ENCODE measurements around the gene PCDH9.

DNA sequence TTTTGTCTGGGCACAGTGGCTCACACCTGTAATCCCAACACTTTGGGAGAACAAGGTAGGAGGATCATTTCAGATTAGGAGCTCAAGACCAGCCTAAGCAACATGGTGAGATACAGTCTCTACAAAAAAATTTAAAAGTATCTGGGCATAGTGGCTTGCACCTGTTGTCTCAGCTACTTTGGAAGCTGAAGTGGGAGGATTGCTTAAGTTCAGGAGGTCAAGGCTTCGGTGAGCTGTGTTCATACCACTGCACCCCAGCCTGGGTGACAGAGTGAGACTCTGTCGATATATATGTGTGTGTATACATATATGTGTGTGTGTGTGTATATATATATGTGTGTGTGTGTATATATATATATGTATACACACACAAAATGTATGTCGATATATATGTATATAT lies 833.0 kb downstream of the PCDH9 start:
- TF ChIP-seq, protein P1, sequence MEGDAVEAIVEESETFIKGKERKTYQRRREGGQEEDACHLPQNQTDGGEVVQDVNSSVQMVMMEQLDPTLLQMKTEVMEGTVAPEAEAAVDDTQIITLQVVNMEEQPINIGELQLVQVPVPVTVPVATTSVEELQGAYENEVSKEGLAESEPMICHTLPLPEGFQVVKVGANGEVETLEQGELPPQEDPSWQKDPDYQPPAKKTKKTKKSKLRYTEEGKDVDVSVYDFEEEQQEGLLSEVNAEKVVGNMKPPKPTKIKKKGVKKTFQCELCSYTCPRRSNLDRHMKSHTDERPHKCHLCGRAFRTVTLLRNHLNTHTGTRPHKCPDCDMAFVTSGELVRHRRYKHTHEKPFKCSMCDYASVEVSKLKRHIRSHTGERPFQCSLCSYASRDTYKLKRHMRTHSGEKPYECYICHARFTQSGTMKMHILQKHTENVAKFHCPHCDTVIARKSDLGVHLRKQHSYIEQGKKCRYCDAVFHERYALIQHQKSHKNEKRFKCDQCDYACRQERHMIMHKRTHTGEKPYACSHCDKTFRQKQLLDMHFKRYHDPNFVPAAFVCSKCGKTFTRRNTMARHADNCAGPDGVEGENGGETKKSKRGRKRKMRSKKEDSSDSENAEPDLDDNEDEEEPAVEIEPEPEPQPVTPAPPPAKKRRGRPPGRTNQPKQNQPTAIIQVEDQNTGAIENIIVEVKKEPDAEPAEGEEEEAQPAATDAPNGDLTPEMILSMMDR (conservative IDR thresholded peaks at IDR 0.05; ENCODE audit: low read depth, low read length): no peak
- TF ChIP-seq POLR2A (IDR thresholded peaks at IDR 0.05; ENCODE audit: low read depth, low read length) (no peak), SMC3 (IDR thresholded peaks at IDR 0.05; ENCODE audit: low read depth, low read length) (no peak), FOS (IDR thresholded peaks at IDR 0.05; ENCODE audit: low read depth, low read length) (no peak), BHLHE40 (IDR thresholded peaks at IDR 0.05; ENCODE audit: low read depth, low read length) (no peak), CEBPB (IDR thresholded peaks at IDR 0.05; ENCODE audit: low read depth, low read length) (no peak), RCOR1 (IDR thresholded peaks at IDR 0.05; ENCODE audit: insufficient replicate concordance, low read length) (no peak)
- TF ChIP-seq, protein P2, sequence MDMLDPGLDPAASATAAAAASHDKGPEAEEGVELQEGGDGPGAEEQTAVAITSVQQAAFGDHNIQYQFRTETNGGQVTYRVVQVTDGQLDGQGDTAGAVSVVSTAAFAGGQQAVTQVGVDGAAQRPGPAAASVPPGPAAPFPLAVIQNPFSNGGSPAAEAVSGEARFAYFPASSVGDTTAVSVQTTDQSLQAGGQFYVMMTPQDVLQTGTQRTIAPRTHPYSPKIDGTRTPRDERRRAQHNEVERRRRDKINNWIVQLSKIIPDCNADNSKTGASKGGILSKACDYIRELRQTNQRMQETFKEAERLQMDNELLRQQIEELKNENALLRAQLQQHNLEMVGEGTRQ (IDR thresholded peaks at IDR 0.05; ENCODE audit: low read depth, low read length): no peak

Measured in IMR-90 (cell line).